Measurements from ENCODE around the gene ASCC3.
A peak's percentile ranks its signal among the peaks of the same experiment; 100 is the strongest.
"Not testable (repeated sequence)": the region's sequence is repeated elsewhere in the genome, so short reads cannot be mapped to it uniquely, and the experiment has no call there.

ASCC3 gene

DNA sequence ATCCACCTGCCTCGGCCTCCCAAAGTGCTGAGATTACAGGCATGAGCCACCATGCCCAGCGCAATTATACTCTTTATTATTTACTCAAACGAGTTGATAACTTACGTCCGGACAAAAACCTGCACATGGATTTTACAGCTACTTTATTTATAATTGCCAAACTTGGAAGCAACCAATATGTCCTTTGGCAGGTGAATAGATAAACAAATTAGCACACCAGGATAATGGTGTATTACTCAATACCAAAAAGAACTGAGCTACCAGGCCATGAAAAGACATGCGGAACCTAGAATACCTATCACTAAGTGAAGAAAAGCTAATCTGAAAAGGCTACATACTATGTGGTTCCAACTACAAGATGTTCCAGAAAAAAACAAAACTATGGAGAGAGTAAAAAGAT, 168.1 kb downstream of the ASCC3 start:
- no peak for DNase-seq

DNA sequence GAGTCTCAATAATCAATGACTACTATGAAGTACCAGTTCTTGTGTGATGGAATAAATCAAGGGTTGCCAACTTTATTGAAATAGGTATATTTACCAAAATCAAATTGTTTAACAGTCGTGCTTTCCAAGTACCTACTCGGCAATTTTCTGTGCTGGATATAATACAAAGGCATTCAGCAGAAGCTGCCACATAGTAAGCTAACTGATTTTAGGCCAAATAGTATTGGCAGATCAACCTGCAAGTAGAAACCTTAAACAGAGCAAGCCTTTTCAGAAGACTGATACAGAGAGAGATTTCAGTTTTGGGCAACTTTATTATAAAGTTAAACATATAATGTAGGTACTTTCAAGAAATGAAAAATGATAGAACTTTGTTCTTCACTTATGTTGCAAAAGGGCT, 174.6 kb downstream of the ASCC3 start:
- DNase-seq = peak; percentile 22

DNA sequence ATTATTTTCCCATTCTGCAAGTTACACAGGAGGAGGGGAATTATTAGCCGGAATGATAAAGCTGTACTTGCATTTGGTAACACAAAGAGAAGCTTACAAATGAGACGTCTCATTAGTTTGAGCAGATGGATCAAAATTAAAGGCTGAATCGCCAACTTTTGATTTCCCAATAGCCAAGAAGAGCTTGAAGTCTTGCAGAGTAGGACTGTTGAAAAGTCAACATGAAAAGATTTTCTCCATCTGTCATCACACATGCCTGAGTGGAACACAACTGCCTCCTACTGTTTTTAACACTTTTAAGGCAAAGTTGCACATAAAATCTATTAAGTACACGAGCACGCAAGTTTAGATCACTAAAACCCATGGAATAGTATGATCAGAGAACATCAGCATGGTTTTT, 176.2 kb downstream of the ASCC3 start:
- DNase-seq = peak; percentile 92

DNA sequence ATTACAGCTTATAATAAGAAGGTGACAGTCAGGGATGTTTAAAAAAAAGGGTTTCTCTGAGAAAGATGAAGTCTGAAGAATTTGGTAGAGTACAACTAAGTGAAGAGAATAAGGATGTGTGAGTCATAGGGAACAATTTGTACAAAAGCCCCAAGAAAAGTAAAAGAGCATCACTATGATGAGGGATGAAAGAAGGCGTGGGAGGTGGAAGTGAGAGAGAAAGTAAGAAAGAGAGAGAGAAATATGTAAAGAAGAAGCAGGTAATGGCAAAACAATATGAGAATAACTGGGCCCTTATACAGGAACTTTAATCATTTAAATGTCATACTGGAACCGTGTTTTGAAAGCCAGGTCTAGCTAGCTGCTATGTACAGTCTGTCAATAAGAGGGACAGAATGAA, 179.4 kb downstream of the ASCC3 start:
- DNase-seq = no peak

DNA sequence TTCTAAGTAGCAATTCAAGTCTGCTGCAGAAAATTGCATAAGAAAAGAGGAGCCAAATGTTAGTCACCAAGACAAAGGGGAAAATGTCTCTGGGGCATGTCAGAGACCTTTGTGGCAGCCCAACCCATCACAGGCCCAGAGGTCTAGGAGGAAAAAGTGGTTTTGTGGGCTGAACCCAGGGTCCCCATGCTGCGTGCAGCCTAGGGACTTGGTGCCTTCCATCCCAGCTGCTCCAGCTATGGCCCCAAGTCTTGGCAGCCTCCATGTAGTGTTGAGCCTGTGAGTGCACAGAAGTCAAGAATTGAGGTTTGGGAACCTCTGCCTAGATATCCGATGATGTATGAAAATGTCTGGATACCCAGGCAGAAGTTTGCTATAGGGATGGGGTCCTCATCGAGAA, 181.1 kb downstream of the ASCC3 start:
- no peak for DNase-seq

DNA sequence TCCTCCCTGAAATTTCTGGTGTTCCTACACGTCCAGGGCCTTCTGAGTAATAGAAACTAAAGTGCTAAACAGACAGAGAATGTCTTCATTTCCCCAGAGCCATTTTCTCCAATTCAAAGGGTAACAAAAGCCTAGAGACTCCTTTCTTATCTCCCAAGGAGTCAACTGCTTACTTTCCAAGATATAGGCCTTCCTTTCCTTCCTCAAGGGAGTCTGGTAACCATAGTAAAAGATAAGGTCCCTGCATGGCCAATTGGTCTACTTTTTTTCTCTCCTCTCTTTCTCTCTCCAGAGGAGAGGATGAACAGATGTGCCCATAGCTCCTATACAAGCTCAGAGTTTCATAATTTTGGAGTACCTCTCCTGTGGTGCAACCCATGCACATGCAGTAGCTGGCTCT, 185.7 kb downstream of the ASCC3 start:
- DNase-seq = no peak

DNA sequence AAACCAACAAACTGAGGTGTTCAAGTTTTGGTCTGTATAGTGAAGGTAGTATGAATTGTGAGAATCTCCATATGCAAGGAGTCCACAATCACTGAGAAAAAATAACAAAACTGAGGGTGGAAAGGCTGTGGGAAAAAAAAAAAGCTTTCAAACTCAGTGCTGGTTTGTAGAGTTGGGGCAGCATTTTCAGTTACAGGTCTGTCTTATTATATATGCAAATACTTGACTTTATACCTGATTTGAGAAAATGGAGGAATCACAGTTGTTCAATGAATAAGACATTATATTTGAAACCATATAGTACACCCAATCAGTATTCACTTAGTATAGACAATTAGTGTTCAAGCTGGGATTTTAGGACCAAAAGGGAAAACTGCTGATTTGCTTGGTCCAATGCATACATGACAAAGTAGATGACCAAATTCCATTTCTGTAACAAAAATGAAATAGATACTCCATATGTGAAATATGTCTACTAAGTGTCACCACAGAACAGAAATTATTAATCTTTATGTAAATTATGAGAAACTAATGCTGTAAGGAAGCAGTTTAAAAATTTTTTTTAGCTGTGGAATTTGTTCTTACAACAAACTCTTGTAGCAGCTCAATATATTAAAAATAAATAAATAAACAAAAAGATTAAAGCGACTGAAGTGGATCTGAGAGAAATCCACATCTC, 187.7 kb downstream of the ASCC3 start:
- DNase-seq = no peak

DNA sequence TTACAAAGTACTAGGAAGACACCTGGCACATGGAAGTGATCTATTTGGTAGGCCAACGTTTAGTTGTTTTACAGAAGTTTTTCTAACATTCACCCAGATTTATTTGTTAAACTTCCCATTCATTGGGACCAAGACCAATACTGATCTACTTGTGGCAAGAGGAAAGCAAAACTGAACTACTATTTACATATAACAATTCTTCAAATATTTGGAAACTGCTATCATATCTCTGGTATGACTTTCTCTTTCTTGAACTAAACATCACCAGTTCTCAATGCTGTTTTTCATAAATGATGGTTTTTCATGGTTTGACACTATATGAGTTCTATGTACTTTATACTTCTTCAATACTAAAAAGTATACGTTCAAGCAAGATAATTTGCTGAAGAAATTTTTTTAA, 189.2 kb downstream of the ASCC3 start:
- DNase-seq = no peak

DNA sequence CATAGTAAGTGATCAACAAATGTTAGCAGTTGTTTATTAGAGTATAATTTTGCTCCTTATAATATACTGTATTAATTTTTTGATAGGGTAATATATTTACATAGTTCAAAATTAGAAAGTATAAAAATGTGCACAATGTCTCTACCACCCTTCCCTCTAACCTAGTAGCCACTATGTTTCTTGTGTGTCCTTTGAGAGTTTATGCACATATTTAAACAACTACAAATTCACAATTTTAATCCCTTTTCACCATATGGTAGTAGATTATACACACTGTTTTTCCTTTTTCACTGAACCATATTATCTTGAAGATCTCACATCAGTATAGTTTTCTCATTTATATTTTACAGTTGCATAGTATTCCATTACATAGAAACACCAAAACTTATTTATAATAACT, 194.9 kb downstream of the ASCC3 start:
- DNase-seq = no peak

DNA sequence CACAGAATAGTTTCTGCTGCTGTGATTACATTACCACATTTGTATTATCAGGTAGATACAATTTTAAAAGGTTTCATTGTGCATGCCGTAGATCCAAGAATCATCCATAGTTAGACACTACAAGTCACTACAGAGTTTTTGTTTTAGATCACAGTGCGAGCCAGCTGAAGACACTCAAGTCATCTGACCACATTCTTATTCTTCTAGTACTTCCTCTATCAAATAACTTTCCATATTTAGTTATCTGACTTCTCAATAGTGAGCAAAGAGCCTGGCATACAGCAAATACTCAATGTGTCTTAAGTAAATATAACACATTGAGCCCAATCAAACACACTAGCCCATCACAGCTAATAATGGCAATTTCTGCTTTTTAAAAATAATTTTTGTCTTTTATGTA, 195.4 kb downstream of the ASCC3 start:
- no peak for DNase-seq

DNA sequence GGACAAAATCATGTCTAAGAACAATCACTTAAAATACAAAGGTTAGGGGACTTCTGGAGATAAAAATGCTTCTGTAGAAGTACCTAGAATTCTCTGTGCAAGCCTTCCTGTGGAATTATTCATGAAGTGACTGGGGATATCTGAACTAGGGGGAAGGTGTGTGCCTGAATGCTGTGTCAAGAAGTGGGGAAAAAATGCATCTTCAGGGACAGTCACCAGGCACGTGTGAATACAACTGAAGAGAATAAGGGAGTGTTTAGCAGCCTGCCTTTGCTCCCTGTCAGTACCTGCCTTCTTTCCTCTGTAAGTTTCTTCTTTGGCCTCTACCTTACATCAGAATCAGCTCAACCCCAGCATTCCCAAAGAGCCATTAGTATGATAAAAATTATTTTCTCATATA, 201.0 kb downstream of the ASCC3 start:
- no peak for DNase-seq

DNA sequence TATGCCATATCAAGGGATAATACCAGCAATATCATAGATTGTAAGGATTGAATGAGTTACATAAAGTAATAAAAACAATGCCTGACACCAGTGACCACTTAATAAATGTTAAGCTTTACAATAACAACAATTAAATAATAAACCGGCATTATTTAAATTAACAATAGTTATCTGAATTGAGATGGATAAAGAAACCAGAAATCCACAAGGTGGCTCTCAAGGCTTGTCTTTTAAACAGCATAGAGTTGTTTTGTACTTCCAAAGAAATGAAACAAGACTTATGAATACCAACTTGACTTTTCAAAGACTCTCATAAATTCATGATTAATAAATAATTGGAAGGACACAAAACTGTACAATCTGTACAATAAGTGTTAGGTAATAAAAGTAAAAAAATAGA, 203.1 kb downstream of the ASCC3 start:
- DNase-seq = no peak

DNA sequence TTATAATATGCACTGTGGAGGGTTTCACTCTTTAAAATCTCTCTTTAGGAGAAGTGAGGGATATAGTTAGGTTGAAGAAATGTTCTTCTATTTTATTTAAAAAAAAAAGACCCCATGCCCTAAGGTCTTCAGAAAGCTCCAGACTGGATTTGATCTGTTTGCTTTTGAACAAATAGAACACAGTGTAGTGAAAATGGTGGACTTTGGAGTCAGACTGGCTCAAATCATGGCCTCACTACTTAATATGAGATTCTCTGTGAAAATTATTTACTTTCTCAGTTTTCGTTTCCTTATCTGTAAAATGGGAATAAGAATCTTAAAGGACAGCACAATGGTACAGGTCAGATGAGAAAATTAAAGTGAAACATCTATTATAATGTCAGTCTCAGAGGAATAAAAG, 203.9 kb downstream of the ASCC3 start:
- no peak for DNase-seq

DNA sequence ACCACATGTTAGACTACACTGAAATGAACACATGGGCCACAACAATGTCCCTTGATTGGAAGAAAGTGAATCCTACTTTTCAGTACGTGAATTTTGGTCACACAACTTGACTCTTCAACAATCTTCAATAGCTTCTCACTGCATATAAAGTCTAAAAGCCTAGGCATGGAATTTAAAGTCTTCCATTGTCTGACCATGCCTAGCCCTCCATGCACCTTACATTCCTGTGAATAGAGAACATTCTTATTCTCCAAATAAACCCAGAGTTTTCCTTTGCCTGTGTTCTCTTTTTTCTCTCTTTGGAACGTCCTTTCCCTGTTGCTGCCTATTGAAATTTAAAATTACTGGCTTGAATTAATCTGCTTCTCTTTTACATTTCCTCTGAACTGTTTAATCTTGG, 207.5 kb downstream of the ASCC3 start:
- no peak for DNase-seq

DNA sequence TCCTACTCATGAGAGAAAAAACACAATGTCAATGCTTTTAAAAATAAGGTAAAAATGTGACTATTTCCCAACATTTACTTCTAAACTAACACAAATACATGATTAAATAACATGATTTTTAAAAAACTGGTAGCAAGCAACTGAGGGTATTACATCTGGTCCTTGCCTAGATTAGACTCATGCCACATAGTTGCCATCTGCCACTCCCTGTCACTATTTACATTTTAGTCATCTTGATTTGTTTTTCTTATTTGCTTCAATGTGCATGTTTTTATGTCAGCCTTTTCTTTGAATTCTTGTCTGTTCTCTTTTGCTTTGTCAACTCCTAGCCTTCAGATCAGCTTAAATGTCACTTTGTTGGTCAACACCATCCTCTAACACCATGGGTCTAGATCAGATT, 209.4 kb downstream of the ASCC3 start:
- DNase-seq = peak; percentile 4

DNA sequence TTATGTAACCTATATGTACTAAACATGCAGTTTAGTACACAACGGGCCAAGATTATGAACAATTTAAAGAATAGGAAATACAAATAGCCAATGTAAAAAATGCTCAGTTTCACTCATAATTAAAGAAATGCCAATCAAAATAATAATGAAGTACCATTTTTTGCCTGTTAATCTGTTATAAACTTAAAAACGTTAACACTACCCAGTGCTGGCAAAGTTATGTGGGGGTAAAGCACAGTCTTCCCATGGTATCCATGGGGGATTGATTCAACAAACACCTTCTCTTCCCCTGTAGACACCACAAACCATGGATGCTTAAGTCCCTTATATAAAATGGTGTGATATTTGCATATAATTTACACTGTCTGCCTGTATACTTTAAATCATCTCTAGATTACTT, 211.1 kb downstream of the ASCC3 start:
- no peak for DNase-seq

DNA sequence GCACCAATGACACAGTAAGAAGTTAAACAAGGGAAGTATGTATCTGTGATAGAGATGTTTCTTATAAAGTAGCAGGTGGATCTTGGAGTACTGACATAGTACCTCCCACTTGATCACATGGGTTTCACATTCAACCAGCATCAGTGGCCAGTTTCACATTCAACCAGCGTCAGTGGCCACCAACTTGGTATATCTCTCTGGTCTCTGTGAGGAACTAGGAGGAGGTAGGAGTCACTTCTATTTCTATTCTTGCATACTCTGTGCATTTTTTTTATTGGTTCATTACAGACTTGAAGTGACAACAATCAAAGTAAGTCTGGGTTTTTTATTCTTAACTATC, 216.1 kb downstream of the ASCC3 start:
- no peak for DNase-seq

DNA sequence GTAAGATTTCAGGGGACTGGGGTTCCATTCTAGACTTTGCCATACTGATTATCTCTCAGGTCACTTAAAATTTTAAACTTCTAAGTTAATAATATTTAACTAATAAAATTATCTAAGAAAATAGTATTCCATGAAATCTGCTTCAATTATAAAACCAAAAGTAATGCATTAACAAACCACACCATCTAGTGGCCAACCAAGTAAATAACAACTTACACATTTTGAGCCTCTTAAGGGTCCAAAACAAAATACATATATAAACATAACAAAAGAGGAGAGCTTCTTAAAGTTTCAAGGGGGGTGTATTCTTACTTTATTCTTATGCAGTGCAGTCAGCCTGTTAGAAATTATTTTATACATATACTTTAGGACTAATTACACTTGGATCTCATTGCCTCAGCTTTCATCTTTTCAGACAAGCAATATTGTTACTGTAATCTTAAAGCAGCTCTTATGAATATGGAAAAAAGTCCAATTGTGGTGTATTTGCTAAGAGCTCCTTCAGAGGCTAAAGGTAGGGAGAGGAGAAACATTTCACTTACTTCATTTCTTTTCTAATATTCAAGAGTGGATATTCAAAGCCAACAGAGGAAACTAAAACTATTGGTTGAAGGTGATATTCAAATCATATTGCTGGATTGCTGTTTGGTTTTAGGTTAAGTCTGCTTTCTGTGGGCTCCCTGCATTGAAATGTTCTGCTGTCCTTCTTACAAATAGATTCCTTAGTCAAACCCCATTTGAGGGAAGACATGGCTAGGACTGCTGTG, 216.7 kb downstream of the ASCC3 start:
- no peak for DNase-seq

DNA sequence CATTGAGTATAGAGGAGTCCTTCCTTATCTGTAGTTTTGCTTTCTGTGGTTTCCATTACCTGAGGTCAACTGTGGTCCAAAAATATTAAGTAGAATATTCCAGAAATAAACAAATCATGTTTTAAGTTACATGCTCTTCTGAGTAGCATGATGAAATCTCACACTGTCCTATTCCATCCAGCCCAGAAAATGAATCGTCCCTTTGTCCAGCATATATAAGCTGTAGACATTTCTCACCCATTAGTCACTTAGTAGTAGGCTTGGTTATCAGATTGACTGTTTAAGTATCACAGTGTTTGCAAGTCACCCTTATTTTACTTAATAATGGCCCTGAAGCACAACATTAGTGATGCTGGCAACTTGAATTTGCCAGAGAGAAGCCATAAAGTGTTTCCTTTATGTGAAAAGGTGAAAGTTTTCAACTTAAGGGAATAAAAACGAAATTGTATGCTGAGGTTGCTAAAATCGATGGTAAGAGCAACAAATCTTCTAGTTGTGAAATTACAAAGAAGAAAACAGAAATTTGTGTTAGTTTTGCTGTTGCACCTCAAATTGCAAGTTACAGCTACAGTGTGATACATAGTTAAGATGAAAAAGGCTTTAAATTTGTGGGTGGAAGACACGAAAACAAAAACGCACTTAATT, 217.8 kb downstream of the ASCC3 start:
- no peak for DNase-seq

DNA sequence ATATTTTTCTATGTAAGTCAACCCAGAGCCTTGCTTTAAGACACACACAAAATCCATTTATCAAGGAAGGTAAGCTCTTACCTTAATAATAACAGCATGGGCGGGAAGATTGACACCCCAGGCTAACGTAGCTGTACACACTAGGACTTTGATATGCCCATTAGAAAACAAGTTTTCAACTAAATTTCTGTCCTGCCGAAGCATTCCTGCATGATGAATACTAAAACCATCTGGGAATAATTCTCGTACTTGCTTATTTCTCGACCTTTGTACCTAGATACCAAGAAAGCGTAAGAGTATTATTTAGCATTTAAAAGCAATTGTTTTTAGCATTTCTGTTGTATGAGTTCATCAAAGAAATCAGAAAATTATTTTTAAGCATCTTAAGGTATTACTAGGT, 218.9 kb downstream of the ASCC3 start:
- DNase-seq = no peak

DNA sequence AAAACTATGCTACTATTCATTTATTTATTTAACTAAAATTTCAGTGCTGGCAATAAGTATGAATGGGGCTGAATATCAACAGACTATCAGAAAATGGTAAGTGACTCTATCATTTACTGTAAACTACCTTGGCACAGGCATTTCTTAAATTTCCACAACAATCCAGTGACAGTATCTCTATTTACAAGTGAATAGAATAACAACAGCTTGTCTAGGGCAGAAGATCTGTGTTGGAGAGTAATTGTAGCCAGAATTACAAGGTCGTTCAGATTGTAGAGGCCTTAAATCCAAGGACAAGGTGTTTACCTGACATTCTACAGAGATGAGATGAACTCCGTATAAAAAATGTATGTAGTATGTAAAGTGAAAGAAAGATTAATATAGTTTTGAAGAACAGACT, 222.6 kb downstream of the ASCC3 start:
- DNase-seq = no peak

DNA sequence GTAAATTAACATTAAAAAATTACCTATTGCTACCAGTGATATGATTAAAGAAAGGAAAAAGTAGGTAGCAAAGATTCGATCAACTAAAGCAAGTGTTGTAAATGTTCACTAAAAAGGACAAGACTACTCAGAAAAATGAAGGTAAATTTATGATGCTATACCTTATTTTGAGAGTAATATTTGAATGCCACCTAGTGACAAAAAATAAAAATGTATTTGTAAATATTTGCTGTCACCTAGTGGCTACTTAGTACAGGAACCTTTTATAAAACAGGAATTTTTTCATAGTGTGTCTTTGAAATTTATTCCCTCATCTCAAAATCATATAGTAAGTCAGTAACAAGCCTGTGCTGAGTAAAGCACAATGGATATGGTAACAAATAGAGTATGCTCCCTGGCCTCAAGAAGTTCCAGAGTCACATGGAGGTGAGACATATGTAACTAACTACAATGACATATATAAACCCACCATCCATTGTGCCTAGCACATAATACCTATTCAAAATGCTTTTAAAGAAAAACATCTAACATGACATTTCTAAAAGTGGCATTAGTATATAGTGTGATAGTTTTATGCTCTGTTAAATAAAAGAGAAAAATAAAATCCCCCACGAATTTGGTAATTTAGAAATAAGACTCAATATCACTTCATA, 223.3 kb downstream of the ASCC3 start:
- DNase-seq = peak; percentile 46

DNA sequence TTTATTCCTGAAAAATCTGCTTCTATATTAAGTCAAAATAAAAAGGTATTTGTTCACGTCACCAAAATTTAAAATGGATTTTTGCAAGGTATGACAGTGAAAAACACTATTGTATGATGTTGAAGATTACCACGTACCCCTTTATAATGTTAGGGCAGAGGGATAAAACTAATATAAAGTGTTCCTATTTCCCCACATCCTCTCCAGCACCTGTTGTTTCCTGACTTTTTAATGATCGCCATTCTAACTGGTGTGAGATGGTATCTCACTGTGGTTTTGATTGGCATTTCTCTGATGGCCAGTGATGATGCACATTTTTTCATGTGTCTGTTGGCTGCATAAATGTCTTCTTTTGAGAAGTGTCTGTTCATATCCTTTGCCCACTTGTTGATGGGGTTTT, 240.0 kb downstream of the ASCC3 start:
- not testable (repeated sequence) for DNase-seq
